HepG2 (cell line): ENCODE results near the gene IRF5.

Source experiments
- ARID2 ChIP-seq: sonication (generic); formaldehyde crosslinking; IDR thresholded peaks from 2 replicates; pipeline ENCODE4 v1.8.1; 2022; ENCODE audit warnings: mild to moderate bottlenecking, missing genetic modification reagents, borderline replicate concordance
- NFIC ChIP-seq: IDR thresholded peaks from 2 replicates; pipeline ENCODE4 v1.6.1; 2012; ENCODE audit warnings: mild to moderate bottlenecking, low read length, inconsistent platforms
- ZNF605 ChIP-seq: sonication (generic); formaldehyde crosslinking; IDR thresholded peaks from 2 replicates; pipeline ENCODE4 v1.8.0; 2022; ENCODE audit warnings: mild to moderate bottlenecking, missing genetic modification reagents
- TF ChIP-seq, protein P1 (sequence below): sonication (generic); formaldehyde crosslinking; conservative IDR thresholded peaks from 2 replicates; pipeline ENCODE4 v1.4.0; 2020; ENCODE audit warnings: missing genetic modification reagents
- TF ChIP-seq, protein P2 (sequence below), 2 experiments: sonication (generic) in 1 of 2; formaldehyde crosslinking in 1 of 2; IDR thresholded peaks; 2 replicates each; pipeline versions ENCODE4 v1.4.0 to v1.6.1; 2018 to 2020; ENCODE audit warnings: missing genetic modification reagents in 2 of 2, borderline replicate concordance in 1 of 2, low read depth in 1 of 2, mild to moderate bottlenecking in 1 of 2, missing biosample characterization in 1 of 2

DNA sequence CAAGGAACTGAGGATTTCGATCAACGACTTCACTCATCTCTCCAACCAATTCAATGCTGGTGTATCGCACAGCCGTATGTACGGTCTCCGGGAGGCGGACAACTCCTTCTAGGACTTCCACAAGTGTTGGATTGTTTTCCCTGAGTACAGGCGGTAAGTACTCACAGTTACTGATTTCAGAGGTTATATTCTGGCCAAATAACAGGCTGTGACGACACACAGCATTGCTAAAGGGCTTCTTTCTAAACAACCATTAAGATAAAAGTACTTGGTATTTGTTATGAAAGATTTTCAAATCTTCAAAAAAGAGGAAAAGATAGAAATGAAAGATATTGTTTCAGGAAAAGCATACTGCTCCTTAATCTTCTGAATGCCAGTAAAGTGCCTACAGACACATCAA lies 52.2 kb downstream of the IRF5 start:
- TF ChIP-seq, protein P1, sequence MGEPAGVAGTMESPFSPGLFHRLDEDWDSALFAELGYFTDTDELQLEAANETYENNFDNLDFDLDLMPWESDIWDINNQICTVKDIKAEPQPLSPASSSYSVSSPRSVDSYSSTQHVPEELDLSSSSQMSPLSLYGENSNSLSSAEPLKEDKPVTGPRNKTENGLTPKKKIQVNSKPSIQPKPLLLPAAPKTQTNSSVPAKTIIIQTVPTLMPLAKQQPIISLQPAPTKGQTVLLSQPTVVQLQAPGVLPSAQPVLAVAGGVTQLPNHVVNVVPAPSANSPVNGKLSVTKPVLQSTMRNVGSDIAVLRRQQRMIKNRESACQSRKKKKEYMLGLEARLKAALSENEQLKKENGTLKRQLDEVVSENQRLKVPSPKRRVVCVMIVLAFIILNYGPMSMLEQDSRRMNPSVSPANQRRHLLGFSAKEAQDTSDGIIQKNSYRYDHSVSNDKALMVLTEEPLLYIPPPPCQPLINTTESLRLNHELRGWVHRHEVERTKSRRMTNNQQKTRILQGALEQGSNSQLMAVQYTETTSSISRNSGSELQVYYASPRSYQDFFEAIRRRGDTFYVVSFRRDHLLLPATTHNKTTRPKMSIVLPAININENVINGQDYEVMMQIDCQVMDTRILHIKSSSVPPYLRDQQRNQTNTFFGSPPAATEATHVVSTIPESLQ (CRISPR knock-in tag): no peak
- no peak for TF ChIP-seq ZNF605 (CRISPR knock-in tag)
- TF ChIP-seq, protein P2, sequence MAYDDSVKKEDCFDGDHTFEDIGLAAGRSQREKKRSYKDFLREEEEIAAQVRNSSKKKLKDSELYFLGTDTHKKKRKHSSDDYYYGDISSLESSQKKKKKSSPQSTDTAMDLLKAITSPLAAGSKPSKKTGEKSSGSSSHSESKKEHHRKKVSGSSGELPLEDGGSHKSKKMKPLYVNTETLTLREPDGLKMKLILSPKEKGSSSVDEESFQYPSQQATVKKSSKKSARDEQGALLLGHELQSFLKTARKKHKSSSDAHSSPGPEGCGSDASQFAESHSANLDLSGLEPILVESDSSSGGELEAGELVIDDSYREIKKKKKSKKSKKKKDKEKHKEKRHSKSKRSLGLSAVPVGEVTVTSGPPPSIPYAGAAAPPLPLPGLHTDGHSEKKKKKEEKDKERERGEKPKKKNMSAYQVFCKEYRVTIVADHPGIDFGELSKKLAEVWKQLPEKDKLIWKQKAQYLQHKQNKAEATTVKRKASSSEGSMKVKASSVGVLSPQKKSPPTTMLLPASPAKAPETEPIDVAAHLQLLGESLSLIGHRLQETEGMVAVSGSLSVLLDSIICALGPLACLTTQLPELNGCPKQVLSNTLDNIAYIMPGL (CRISPR knock-in tag; IDR thresholded peaks at IDR 0.05; ENCODE audit: borderline replicate concordance in 1 of 2, low read depth in 1 of 2): no peak
- TF ChIP-seq NFIC: no peak
- no peak for TF ChIP-seq ARID2 (CRISPR knock-in tag)
